HepG2 (cell line): ENCODE measurements around the gene TKTL2. TPM values are rescaled to one million over a fixed set of nuclear protein-coding genes. Genes with fewer than 3 reads are reported as not detected.

Experiments used
- CBFB ChIP-seq: sonication (generic); formaldehyde crosslinking; IDR thresholded peaks from 2 replicates; pipeline ENCODE4 v1.4.0; 2020; ENCODE audit warnings: missing genetic modification reagents
- CSRNP1 ChIP-seq: sonication (generic); formaldehyde crosslinking; IDR thresholded peaks from 2 replicates; pipeline ENCODE4 v1.8.1; 2023; ENCODE audit warnings: mild to moderate bottlenecking, missing genetic modification reagents
- DNMT3B ChIP-seq: conservative IDR thresholded peaks from 2 replicates; pipeline ENCODE4 v1.6.1; 2016; ENCODE audit warnings: missing biosample characterization, control low read depth
- E2F2 ChIP-seq: sonication (generic); formaldehyde crosslinking; IDR thresholded peaks from 2 replicates; pipeline ENCODE4 v1.4.0; 2020; ENCODE audit warnings: missing genetic modification reagents, borderline replicate concordance
- HNF4A ChIP-seq: sonication (generic); formaldehyde crosslinking; IDR thresholded peaks from 2 replicates; pipeline ENCODE4 v1.4.0; 2020; ENCODE audit warnings: missing genetic modification reagents
- HOXA7 ChIP-seq: sonication (generic); formaldehyde crosslinking; IDR thresholded peaks from 2 replicates; pipeline ENCODE4 v1.8.1; 2022; ENCODE audit warnings: mild to moderate bottlenecking, missing genetic modification reagents, moderate library complexity
- IKZF1 ChIP-seq: fragments of 450-650 bp; IDR thresholded peaks from 2 replicates; pipeline ENCODE4 v1.7.1; 2016
- MEIS1 ChIP-seq: sonication (generic); formaldehyde crosslinking; IDR thresholded peaks from 2 replicates; pipeline ENCODE4 v1.9.0; 2021; ENCODE audit warnings: mild to moderate bottlenecking, missing genetic modification reagents, moderate library complexity, borderline replicate concordance
- REL ChIP-seq: sonication (generic); formaldehyde crosslinking; conservative IDR thresholded peaks from 2 replicates; pipeline ENCODE4 v1.8.0; 2022; ENCODE audit warnings: mild to moderate bottlenecking, missing genetic modification reagents, moderate library complexity
- RXRB ChIP-seq: IDR thresholded peaks from 2 replicates; pipeline ENCODE4 v1.6.1; 2016; ENCODE audit warnings: borderline replicate concordance, missing genetic modification reagents, missing compliant biosample characterization
- SAFB2 ChIP-seq: sonication (generic); formaldehyde crosslinking; IDR thresholded peaks from 2 replicates; pipeline ENCODE4 v1.5.1; 2020; ENCODE audit warnings: missing genetic modification reagents, low read depth, mild to moderate bottlenecking, borderline replicate concordance
- SNAPC5 ChIP-seq: sonication (generic); formaldehyde crosslinking; IDR thresholded peaks from 2 replicates; pipeline ENCODE4 v1.8.1; 2023; ENCODE audit warnings: mild to moderate bottlenecking, missing genetic modification reagents, borderline replicate concordance
- SNRNP70 ChIP-seq: fragments of 200-400 bp; formaldehyde crosslinking; IDR thresholded peaks from 2 replicates; pipeline ENCODE4 v1.6.1; 2017; ENCODE audit warnings: mild to moderate bottlenecking, low read depth, low read length, moderate library complexity
- SP5 ChIP-seq: IDR thresholded peaks from 2 replicates; pipeline ENCODE4 v1.6.1; 2016; ENCODE audit warnings: low read depth, borderline replicate concordance
- SRF ChIP-seq: IDR thresholded peaks from 2 replicates; pipeline ENCODE4 v1.6.1; 2011; ENCODE audit warnings: mild to moderate bottlenecking, low read depth, low read length, moderate library complexity
- TEF ChIP-seq: sonication (generic); formaldehyde crosslinking; IDR thresholded peaks from 2 replicates; pipeline ENCODE4 v1.5.0; 2020; ENCODE audit warnings: missing genetic modification reagents
- ZBTB14 ChIP-seq: sonication (generic); formaldehyde crosslinking; IDR thresholded peaks from 2 replicates; pipeline ENCODE4 v1.4.0; 2020; ENCODE audit warnings: missing genetic modification reagents
- ZBTB46 ChIP-seq: sonication (generic); formaldehyde crosslinking; IDR thresholded peaks from 2 replicates; pipeline ENCODE4 v1.4.0; 2020; ENCODE audit warnings: mild to moderate bottlenecking, missing genetic modification reagents, borderline replicate concordance
- ZNF564 ChIP-seq: sonication (generic); formaldehyde crosslinking; IDR thresholded peaks from 2 replicates; pipeline ENCODE4 v1.8.1; 2023; ENCODE audit warnings: mild to moderate bottlenecking, missing genetic modification reagents
- ZNF567 ChIP-seq: sonication (generic); formaldehyde crosslinking; IDR thresholded peaks from 2 replicates; pipeline ENCODE4 v1.8.1; 2023; ENCODE audit warnings: mild to moderate bottlenecking, missing genetic modification reagents, borderline replicate concordance
- polyA plus RNA-seq, 8 experiments: library from polyadenylated mRNA; depleted of rRNA in 3 of 8; stranded (reverse) in 7 of 8; unstranded in 1 of 8; fragments of >200 nt; fragmentation: Illumina TruSeq in 4 of 8; extraction: Trizol in 4 of 8; gene quantifications; 2 replicates each; pipeline versions ENCODE4 v1.2.1 to v1.2.3, GENCODE V29; 2011 to 2016; ENCODE audit warnings: low read depth in 4 of 8, missing spikeins in 1 of 8, mixed read lengths in 1 of 8; ENCODE audit not compliant: insufficient read depth in 1 of 8
- total RNA-seq, 5 experiments: library from RNA; depleted of rRNA; stranded (reverse); fragments of >200 nt; fragmentation: Illumina TruSeq; extraction: Trizol; gene quantifications; 2 replicates each; pipeline ENCODE4 v1.2.3, GENCODE V29; 2016; ENCODE audit warnings: low read depth in 1 of 5

TKTL2 gene
- total and polyA plus RNA-seq, 2 of the 13 experiments (the other 11 are each of a cell fraction or from before 2014, with no cell fraction given): not detected

- peak; percentile 79 for TF ChIP-seq CSRNP1 (CRISPR knock-in tag)
- TF ChIP-seq HOXA7 (CRISPR knock-in tag): no peak
- TF ChIP-seq SNRNP70: no peak
- no peak for TF ChIP-seq E2F2 (CRISPR knock-in tag)
- TF ChIP-seq RXRB (CRISPR knock-in tag): peak; percentile 79
- peak; percentile 89 for TF ChIP-seq SNAPC5 (CRISPR knock-in tag)
- peak; percentile 36; the same call in 1 of the 2 replicates for TF ChIP-seq SRF
- peak; percentile 66; the same call in 1 of the 2 replicates for TF ChIP-seq DNMT3B
- 0 out of 2 replicates have a peak, but pooled peaks have one; percentile 70 for TF ChIP-seq REL (CRISPR knock-in tag)
- peak; percentile 90 for TF ChIP-seq CBFB (CRISPR knock-in tag)
- TF ChIP-seq ZBTB14 (CRISPR knock-in tag): 0 out of 2 replicates have a peak, but pooled peaks have one; percentile 24
- peak; percentile 78; the same call in 1 of the 2 replicates for TF ChIP-seq SAFB2
- 0 out of 2 replicates have a peak, but pooled peaks have one; percentile 57 for TF ChIP-seq ZBTB46
- TF ChIP-seq HNF4A: peak; percentile 43; the same call in 1 of the 2 replicates
- TF ChIP-seq ZNF567 (CRISPR knock-in tag): peak; percentile 48; the same call in 1 of the 2 replicates
- TF ChIP-seq ZNF564 (CRISPR knock-in tag): peak; percentile 93; the same call in 1 of the 2 replicates
- no peak for TF ChIP-seq SP5
- TF ChIP-seq MEIS1 (CRISPR knock-in tag): peak; percentile 85
- TF ChIP-seq TEF (CRISPR knock-in tag): no peak
- TF ChIP-seq IKZF1: no peak
Observed at GRCh38 chr4:163494360-163495241, 21.0 kb upstream of the TKTL2 start, which contains the start of gene TMA16 (continued).
